NCI-H2107 treated with DMSO at 0.1 percent for 48 hours (cell line): ENCODE results near the gene RCOR3.
A peak's percentile ranks its signal among the peaks of the same experiment; 100 is the strongest.
"Not testable (repeated sequence)": the region's sequence is repeated elsewhere in the genome, so short reads cannot be mapped to it uniquely, and the experiment has no call there.

ENCODE experiments used
- DNase-seq: peaks from one replicate; lab custom pipeline; 2025; ENCODE audit not compliant: unreplicated experiment; lab: John Stamatoyannopoulos, UW

Gene RCOR3

GRCh38 chr1:211258756-211259637, at the start of gene RCOR3:
TSS of gene RCOR3 (plus strand) at chr1:211259366. CDS start at chr1:211259561, 195 bp downstream.
- DNase-seq = peak; percentile 93

DNA sequence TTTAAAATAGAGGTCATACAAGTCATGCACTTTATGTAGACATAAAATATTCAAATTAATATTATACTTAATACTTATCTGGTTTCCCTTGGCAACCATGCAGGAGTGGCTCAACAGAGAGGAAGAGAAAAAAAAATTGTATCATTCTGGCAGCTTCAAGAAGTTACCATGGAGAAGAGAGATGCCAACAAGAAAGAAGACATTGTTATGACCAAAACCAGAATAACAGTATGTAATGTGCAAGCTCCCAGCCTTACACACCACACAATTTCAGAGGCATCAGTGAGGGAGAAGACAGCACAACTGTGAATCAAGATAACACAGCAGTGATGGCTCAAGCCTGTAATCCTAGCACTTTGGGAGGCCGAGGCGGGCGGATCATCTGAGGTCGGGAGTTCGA, 49.1 kb upstream of the RCOR3 start:
- DNase-seq = no peak

- no peak for DNase-seq
These were observed 48.2 kb upstream of the RCOR3 start for GRCh38 chr1:211210965-211211364.

GRCh38 chr1:211213702-211214101, 45.5 kb upstream of the RCOR3 start:
- DNase-seq = no peak

DNA sequence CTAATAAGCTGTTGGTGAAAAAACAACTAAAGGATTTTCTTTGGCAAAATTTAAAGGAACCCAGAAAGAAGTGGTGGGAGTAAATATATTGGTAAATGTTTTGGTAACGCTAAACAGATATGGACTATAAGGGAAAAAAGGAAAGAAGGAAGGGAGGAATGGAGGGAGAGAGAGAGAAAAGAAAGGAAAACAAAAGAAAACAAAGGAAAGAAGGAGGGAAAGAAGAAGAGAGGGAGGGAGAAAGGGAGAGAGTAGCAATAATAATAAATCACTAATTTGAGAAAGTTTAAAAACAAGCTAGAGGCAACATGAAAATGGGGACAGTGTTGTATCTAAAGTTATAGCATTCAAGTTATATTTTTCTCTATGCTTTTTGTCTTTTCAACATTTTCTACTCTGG, 43.6 kb upstream of the RCOR3 start:
- DNase-seq = no peak

DNA sequence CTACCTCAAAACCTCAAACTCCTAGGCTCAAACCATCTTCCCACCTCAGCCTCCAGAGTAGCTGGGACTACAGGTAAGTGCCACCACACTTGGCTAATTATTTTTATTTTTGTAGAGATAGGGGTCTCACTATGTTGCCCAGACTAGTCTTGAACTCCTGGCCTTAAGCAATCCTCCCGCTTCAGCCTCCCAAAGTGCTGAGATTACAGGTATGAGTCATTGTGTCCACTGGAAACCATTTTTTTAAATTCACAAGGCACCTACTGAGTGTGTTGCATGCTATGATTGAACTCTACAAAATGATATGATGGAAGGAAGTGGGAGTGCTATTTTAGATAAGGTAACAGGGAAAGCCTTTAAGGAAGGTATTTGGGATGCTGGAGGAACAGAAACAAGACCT, 41.8 kb upstream of the RCOR3 start:
- no peak for DNase-seq

DNA sequence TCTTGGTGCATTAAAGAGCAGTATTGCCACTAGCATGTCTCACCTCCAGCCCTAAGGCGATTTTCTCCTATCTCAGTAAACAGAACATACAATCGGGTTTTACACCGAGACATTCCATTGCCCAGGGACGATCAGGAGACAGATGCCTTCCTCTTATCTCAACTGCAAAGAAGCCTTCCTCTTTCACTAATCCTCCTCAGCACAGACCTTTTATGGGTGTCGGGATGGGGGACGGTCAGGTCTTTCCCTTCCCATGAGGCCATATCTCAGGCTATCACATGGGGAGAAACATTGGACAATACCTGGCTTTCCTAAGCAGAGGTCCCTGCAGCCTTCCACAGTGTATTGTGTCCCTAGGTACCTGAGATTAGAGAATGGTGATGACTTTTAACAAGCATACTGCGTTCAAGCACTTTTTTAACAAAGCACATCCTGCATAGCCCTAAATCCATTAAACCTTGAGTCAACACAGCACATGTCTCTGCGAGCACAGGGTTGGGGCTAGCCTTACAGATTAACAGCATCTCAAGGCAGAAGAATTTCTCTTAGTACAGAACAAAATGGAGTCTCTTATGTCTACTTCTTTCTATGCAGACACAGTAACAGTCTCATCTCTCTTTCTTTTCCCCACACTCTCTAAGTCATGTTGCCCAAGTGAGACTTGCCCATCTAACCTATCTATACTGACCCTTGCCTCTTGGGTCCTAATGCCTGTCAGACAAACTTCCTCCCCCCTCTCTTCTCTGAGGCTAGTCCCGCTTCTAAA, 36.5 kb upstream of the RCOR3 start:
- DNase-seq = not testable (repeated sequence)

- not testable (repeated sequence) for DNase-seq
These were observed 30.4 kb upstream of the RCOR3 start for GRCh38 chr1:211228573-211229364.

DNA sequence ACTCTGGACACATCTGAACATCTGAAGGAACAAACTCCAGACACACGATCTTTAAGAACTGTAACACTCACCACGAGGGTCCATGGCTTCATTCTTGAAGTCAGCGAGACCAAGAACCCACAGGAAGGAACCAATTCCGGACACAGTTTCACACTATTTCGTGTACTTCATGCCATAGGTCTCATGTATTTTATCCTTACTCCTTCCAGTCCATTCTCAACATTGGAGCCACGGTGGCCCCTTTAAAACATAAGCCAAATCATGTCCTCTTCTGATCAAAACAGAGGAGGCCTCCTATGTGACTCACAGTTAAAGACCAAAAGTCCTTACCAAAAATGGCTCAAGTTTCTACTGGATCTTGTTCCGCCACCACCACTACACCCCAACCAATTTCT, 29.8 kb upstream of the RCOR3 start:
- DNase-seq = no peak

GRCh38 chr1:211231873-211232272, 27.3 kb upstream of the RCOR3 start:
- no peak for DNase-seq

GRCh38 chr1:211236633-211237320, 22.4 kb upstream of the RCOR3 start:
- no peak for DNase-seq

DNA sequence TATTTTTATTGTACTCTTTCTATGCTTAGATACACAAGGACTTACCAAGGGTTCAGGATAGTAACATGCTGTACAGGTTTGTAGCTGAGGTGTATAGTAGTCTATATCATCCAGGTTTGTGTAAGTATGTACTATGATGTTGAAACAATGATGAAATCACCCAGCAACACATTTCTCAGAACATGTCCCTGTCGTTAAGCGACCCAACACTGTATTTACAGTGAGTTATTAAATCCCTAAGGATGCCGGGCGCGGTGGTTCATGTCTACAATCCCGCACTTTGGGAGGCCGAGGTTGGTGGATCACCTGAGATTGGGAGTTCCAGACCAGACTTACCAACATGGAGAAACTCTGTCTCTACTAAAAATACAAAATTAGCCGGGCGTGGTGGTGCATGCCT, 21.6 kb upstream of the RCOR3 start:
- DNase-seq = no peak

- DNase-seq = not testable (repeated sequence)
These were observed 18.6 kb upstream of the RCOR3 start for GRCh38 chr1:211240567-211240966.

GRCh38 chr1:211241071-211241470, 18.1 kb upstream of the RCOR3 start:
- DNase-seq = no peak

- DNase-seq = not testable (repeated sequence)
These were observed 15.5 kb upstream of the RCOR3 start for GRCh38 chr1:211243639-211244038.

- not testable (repeated sequence) for DNase-seq
These were observed 12.6 kb upstream of the RCOR3 start for GRCh38 chr1:211246583-211246982.

DNA sequence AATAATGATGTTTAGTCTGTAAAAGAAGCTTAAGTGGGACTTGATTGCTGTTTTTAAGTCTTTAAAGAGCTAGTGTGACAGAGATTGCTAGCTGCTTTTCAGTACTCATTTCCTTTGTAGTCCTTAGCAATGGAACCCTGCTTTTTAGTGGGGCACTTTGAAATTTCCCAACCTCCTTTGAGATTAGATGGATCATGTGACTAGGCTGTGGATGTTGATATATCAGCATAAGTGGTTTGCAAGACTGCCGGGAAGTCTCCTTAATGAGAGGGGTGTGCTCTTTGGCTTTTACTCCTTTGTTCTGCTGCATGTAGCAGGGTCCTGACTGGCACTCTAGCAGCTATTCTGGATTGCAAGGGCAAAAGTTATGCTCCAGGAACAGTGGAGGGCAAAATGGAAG, 11.2 kb upstream of the RCOR3 start:
- DNase-seq = peak; percentile 49

DNA sequence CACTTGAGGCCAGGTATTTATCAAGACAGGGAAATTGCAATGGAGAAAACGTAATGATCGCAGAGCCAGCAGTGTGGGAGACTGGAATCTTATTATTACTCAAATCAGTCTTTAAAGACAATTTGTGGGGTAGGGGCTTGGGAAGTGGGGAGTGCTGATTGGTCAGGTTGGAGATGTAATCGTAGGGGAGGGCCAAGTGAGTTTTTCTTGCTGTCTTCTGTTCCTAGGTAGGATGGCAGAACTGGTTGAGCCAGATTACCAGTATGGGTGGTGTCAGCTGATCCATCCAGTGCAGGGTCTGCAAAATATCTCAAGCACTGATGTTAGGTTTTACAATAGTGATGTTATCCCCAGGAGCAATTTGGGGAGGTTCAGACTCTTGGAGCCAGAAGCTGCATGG, 9.6 kb upstream of the RCOR3 start:
- not testable (repeated sequence) for DNase-seq

DNA sequence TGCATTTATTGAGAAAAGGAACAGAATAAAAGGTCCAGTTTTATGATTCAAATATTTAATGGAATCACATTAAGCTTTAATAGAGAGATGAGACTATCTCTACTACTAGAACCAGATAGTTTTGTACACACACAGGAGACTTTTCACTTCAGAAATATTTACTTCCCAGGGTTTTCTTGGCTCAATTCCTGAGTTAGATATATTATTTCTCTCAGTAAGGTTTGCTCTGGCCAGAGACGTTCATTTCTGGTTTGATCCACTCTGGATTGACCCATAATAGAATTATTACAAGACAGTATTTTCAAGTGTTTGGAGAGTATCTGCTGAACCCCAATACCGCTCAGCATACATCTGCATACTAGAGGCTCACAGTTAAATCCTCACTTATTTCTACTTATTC, 1.3 kb upstream of the RCOR3 start:
- no peak for DNase-seq

GRCh38 chr1:211258310-211258755, 833 bp upstream of the RCOR3 start:
- peak; percentile 76 for DNase-seq
